Head of caudate nucleus (tissue), 42 donors: ENCODE measurements around the gene CEMIP2.
A peak's percentile ranks its signal among the peaks of the same experiment; 100 is the strongest.

Experiments
- DNase-seq, 42 donors: peaks; one replicate each; pipeline versions ENCODE4 v3.0.0 to v3.0.0-alpha.2; 2020 to 2021; ENCODE audit warnings: mixed read lengths in 7 of 42
- intact Hi-C: fragments of 100-400 bp; cut with DNase I; formaldehyde crosslinking; loops from one replicate; pipeline ENCODE4 v1.15.0; 2022

The CEMIP2 gene

DNA sequence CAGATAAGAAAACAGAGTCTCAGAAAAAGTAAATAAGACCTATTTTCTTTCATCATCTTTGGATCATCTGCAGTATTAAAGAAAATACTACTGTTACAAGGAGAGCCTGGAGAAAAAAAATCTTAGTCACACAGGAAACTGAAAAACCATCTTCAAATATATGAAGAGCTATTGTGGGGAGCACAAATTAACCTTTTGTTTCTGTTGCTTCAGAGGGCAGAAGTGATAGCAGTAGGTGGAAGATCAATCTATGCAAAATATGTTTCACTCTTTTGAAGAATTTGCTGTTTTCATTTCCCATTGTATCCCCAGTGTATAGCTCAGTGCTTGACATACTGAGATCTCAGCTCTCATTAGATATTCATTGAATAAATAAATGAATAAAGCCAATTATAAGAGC, 13.1 kb upstream of the CEMIP2 start:
- intact Hi-C loops: no loop called here
- no peak for DNase-seq

DNA sequence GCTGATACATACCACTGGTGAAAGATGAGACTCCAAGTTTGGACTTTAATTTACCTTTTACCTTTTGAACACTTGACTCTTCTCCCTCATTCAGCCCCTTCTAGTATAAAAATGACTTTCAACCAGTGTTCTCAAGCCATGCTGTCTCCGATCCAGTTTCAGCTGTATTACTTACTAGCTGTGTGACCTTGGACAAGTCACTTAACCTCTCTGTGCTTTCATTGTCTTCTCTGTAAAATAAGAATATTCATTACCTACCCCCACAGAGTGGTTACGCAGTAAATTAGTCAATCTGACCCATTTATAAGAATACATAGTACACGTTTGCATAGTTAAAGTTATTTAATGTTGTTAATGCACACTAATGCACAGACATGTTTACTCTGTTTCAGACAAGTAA, 12.6 kb upstream of the CEMIP2 start:
- intact Hi-C loops: no loop called here
- no peak for DNase-seq

DNA sequence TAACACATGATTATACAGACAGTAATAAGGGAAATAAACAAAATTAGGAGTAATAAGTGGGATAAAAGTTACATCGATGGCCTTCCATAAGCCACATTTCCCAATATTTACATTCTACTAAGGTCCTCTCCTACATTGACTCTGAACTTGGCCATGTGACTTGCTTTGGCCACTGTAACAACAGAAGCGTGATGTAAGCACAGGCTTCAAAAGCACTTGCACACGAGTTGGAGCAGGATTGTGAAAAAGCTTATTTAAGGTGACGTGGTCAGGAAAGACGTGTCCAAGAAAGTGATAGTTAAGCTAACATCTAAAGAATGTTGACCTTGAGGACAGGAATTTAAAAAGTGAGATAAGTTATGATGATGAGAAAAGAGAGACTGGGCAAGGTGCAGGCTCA, 9.8 kb upstream of the CEMIP2 start:
- intact Hi-C loops: no loop called here
- no peak for DNase-seq

DNA sequence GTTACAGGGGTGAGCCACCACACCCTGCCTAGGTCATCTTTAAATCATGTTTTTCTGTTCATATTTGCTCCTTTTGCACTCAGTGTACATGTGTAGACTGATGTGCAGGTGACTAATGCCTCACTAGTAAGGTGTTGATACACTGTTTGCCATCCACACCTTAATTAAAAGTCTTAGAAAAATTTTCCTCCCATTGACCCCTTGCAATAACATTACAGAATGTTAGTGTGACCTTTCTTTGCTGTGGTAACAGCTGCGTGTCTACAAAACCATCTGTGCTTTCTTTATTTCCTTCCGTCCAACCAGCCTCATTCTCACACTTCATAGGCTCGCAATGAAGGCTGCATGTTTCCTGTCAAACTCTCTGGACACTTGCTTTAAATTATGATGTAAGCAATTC, 6.6 kb upstream of the CEMIP2 start:
- no peak for DNase-seq
- intact Hi-C loops: no loop called here

DNA sequence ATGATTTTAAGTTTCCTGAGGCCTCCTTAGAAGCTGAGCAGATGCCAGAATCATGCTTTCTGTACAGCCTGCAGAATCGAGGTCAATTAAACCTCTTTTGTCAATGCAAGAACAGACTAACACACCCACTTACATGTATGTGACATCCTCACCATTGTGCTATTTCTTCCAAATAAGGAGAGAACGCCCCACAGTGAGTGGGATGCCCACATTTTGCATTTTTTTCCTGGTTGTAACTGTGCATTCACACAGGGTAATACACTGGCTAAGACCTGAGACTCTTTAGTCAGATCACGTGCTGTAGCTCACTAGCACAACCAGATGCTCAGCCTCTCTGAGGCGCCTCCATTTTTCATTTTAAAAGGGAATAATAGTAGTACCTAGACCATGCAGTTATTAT, 4.4 kb upstream of the CEMIP2 start:
- intact Hi-C loops: no loop called here
- DNase-seq: peak in 16 of 42 donors; percentile 5 to 64 (median 34)

DNA sequence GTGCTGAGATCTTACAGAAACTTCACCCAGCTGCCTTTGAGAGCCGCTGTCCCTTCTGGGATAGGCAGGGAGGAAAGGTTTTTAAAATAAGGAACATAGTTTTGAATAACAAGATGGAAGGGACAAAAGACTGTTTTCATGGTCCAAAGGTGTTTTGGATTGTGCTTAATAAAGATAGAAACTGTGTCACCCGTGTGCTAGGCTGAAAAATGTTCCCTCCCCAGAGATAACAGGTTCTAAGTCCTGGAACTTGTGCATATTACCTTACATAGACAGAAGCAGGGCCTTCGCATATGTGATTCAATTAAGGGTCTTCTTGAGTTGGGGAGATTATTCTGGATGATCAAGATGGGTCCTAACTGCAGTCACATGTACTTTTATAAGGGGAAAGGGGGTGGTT, 1.9 kb upstream of the CEMIP2 start:
- no peak for DNase-seq
- intact Hi-C loops: no loop called here

DNA sequence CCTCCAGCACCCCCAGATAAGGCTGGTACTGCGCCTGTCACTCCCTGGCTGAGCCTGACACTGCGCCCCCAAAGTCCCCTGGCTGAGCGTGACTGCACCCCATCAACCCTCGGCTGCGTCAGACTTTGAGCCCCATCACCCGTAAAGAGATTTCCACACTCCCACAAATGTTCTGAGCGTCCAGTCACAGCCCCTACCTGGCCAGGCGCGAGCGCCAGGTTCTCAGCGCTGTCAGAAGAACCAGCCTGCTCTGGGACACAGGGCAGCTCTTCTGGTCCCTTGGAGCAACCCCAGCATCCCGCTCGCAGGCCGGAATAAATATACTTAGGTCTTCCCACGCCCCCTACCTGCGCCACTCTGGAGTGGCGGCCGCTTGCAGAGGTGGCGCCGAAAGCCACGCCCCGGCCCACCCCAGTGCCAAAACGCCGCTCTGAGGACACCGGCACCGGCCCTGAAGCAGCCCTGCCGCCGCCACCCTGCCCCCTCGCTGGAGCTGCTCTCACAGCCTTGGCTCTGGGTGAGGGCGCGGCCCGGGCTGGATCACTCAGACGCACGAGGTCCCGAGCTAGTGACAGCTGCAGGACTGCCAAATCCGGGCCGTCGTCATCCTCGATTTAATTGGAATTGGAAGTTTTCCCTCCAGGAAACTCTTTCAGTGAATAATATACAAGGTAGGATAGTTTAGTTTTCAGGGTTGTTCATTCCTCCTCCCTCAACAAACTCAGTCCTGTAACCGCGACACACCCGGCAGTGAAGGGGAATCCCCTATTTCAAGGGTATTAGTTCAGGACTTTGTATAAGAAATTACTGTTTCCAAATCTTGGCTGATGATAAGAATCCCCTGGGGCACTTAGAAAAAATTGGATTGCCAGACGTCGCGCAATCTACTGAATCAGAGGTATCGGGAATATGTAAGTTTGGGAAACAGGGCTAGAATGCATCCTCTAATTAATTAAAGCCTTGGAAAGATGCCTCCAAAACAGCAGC, 1.2 kb upstream of the CEMIP2 start:
- peak; percentile 35 to 91 (median 69) for DNase-seq
- intact Hi-C loops: loop anchor here (5.0 to 10.0 kb wide), 2 partner anchors 85 to 167 kb away; no protein-coding TSS in a partner anchor

DNA sequence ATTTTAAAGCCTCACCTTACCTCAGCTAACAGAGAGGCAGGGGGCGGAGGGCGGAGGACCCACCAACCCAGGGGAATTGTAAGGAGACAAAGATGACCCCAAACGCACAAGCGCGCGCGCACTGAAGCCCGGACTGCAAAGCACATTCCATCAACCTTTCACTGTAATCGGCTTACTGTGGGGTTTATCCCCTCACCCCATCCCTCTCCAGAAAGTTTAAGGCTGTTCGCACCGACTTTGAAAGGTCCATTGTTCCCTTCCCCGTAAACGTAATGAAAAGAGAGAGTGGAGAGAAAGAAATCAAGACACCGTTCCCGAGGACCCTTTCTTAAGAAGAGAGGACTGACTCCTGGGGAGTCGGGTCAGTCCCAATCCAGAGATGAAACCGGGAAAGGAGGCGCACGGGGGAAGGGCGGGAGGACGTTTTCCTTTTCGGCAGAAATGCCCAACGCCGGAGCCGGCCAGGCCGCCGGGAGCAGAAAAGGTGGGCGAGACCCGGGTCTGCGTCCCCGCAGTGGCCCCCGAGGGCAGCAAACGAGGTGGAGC, 464 bp downstream of the CEMIP2 start:
- intact Hi-C loops: loop anchor here (5.0 to 10.0 kb wide), 2 partner anchors 83 to 166 kb away; no protein-coding TSS in a partner anchor
- peak in 13 of 42 donors; percentile 4 to 39 (median 22) for DNase-seq

DNA sequence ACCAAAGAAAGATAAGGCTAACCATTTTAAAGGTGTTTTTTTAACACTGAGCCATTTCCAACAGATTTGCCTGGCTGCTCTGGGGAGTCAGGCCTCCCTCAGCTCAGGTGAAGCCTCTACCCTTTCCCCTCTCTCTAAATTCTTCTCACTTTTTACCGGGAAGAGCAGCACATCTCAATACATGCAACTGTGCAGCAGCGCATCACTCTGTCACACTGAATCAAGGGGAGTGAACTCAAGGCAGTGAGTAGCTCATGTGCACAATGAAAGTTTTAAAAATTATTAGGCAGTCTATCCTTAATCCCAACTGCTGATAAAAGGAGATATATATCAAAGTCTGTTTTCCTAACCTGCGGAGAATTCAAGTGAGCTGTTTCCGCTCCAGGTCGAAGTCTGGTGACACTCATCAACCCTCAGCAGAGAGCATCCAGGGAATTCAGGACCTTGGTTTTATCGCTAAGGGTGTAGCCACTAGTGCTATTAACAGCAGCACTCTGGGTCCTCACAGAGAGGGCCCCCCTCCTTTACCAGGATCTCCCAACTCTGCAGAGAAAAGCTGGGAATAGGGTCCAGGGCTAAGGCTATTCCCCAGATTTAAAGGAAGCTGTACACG, 1.0 kb downstream of the CEMIP2 start:
- DNase-seq: peak in 1 of 42 donors; percentile 37
- intact Hi-C loops: loop anchor here (5.0 to 10.0 kb wide), 2 partner anchors 82 to 165 kb away; no protein-coding TSS in a partner anchor

DNA sequence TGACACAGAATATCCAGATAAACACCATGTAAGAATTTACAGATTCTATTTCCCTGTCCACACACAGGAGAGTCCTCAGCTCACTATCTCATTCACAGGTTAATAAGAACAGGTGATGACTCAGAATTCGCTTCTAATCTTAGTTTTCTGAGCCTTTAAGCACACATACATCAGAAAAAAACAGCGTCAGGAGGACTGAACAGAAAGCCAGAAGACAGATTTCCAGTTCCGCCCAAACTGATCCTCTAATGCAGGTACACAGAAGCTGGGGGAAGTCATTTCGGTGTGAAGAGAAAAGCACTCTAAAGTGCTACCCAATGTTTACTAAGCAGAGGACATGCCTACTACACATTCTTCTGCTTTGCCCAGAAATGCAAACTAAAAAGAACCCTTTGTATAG, 1.6 kb downstream of the CEMIP2 start:
- peak in 2 of 42 donors; percentile 26 to 29 for DNase-seq
- intact Hi-C loops: loop anchor here (5.0 to 10.0 kb wide), 2 partner anchors 82 to 164 kb away; no protein-coding TSS in a partner anchor

DNA sequence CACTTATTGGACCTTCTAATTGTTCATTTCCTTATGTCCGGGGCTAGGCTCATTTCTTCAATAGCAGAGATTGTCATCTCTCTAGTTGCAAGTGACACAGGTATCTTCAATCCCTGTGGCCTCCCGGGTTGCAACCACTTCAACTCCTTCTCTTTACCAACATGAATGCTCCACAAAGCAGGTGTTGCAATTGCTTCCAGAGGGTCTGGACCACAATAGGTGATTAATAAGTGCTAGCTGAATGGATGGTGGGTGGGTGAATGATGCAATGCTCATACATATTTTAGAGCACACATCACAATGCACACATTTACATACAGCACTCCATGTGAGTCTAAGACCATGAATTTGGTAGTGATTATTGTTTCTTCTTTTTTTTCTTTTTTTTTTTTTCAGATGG, 2.6 kb downstream of the CEMIP2 start:
- no peak for DNase-seq
- intact Hi-C loops: loop anchor here (5.0 to 10.0 kb wide), 2 partner anchors 81 to 163 kb away; no protein-coding TSS in a partner anchor

DNA sequence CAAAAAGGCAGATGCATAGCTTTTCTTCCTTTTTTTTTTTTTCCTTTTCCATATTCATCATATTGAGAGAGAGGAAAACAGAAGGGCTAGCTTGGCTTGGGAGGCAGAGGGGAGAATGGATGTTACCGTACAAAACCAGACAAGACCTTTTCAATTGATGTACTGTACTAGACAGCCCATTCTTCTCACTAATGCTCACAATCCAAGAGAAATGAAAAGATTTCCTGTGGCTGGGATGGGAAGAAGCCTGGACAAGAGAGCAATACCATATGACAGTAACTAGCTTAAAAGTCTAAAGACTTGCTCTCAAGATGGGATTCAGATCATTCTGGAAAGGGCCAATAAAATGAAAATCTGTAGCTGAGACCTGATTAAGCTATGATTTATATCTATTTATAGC, 3.4 kb downstream of the CEMIP2 start:
- intact Hi-C loops: loop anchor here (5.0 to 10.0 kb wide), 2 partner anchors 80 to 163 kb away; no protein-coding TSS in a partner anchor

DNA sequence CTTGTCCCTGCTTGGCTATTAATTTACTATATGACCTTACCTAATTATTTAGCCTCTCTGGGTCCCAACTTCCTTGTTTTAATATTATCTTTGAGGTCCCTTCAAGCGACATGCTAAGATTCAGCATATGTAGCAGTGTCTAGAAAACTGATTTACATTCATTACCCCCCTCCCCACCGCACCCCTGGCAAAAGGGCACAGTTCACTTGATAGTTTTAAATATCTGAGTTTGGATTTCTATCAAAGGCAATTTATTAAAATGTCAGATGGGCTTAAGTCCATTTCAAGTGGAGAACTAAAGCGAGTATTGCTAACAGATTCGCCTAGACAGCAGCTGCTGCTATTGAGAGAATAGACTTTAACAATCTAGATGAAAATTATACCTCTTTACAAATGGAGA, 3.9 kb downstream of the CEMIP2 start:
- intact Hi-C loops: loop anchor here (10.0 kb wide), 1 partner anchor 80 kb away; no protein-coding TSS in a partner anchor
- DNase-seq: no peak

More for the DNA sequence above, 3.4 kb downstream of the CEMIP2 start:
- DNase-seq: no peak

DNA sequence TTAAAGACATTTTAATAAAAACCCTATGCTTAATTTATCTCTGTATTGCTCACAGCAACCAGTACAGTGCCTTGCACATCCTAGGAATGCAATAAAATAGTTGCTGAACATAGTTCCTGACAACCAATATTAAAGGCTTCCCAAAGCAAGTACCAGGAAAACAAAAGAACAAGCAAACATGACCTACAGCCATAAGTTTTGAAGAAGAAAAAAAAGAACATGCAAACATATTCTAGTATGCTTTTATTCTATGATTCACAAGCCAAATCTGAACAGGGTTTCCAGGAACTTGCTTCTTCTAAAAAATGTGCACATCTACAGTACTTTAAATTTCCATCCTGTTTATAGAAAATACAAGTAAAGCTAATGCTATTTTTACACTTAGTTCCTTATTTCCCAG, 4.5 kb downstream of the CEMIP2 start:
- no peak for DNase-seq
- intact Hi-C loops: loop anchor here (10.0 kb wide), 1 partner anchor 79 kb away; no protein-coding TSS in a partner anchor

DNA sequence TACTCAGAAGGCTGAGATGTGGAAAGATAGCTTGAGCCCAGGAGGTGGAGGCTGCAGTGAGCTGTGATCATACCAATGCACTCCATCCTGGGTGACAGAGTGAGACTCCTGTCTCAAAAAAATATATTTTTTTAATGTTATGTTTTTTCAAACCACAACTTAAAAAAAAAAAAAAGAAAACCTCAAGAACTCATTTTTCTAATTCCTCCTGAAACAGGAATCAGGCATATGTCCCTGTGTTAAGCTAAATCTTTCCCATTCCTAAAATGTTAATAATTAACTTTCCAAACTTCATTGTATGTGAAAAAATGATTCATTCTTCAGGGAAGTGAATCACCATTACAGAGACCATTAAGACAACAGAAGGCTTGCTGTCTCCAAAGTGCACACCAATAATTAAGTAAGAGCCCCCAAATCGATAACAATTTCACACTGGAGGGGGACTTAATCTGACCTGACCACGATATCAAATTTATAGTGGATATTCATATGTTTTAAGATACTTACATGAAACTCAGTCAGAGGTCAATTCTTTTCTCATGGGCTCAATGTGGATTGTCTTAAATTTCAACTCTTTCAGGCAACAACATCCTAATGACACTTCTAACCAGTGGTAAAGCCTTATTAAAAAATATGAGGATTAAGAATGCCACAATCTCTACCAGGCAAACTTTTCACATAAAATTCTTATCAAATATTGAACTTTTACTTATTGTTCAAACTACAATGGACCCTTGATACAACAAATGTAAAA, 5.2 kb downstream of the CEMIP2 start:
- intact Hi-C loops: loop anchor here (10.0 kb wide), 1 partner anchor 78 kb away; no protein-coding TSS in a partner anchor
- no peak for DNase-seq

DNA sequence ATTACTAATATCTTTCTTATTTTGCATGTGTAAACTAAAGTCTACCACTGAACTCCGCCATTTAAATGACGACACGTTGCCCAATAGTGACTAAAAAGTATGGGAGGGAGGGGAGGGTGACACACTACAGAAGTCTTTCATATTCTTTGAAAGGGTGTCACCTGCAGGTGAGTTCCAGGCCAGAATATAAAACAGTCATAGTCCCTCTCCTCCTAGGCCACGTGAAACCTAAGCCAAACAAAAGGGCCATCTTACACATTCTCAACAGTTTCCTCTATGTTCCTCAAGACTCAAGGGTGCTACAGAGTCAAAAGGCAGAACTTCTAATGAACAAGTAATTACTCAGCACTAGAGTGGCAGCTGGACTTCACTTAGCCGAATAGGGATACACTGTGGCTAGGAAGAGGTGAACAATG, 6.4 kb downstream of the CEMIP2 start:
- intact Hi-C loops: loop anchor here (10.0 kb wide), 1 partner anchor 77 kb away; no protein-coding TSS in a partner anchor
- DNase-seq: no peak

DNA sequence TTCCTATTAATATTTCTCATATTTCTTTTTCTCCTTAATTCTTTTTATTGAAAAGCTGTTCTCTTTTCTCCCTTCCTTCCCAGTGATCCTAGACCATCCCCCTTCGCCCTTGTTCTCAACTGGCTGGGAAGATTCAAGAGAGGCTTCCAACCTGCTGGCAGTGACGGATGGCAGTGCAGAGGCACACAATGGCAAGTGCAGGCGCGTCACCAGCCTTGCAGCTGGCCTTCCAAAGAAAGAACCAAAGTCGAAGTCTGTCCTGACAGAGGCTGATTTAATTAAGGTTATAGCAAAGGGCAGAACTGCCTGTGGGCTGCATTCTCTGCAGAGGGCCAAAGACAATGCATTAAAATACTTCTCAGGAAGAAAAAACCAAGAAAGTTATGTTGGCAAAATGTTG, 7.4 kb downstream of the CEMIP2 start:
- DNase-seq: peak in 1 of 42 donors; percentile 17
- intact Hi-C loops: loop anchor here (10.0 kb wide), 1 partner anchor 76 kb away; no protein-coding TSS in a partner anchor

DNA sequence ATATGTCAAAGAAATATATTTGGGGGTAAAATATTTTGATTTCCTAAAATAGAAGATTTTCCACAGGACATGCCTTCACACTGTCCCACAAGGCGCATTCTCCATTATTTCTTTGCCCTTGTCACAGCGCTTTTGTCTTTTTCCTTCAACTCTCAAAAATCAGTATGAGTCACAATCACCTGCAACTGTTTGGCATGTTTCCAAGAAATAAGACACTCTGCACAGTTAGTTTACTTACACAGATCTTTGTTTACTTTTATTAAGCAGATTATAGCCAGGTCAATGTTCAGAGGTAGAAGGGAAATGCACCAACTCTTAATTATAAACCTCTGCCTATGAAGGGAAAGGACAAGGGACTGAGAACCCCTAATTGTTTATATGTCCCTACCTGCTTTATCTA, 9.5 kb downstream of the CEMIP2 start:
- intact Hi-C loops: no loop called here
- no peak for DNase-seq

DNA sequence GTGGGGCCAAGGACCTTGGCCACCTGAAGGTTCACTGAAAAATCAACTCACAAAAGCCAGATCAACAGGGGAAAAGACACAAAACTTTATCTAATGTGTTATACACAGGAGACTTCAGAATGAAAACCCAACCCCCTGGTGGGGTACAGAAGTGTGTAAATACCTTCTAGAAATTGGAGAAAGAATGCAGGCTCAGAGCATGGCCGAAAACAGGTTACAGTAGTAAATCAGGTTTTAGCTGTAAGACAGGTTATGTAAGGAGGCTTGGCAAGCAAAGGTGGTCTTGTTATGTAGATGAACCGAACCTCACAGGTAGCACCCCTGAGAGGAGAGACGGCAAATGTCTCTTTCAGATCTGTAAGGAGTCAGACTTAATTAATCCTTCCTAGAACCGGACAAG, 10.0 kb downstream of the CEMIP2 start:
- DNase-seq: no peak
- intact Hi-C loops: no loop called here
